SU-DHL-6 (cell line): Measurements from ENCODE around the gene LSM3.

Experiments
- H2AFZ ChIP-seq: fragments of 200-600 bp; sonication (generic); 2 replicates; pipeline ENCODE4 v1.6.1; 2014; ENCODE audit warnings: low read depth, mild to moderate bottlenecking, moderate library complexity, mixed read lengths, antibody characterized with exemption, low read length; ENCODE audit not compliant: severe bottlenecking
- H3F3A ChIP-seq: fragments of 200-600 bp; shearing (Covaris generic); 2 replicates; pipeline ENCODE4 v1.6.0; 2016; ENCODE audit warnings: antibody characterized with exemption, mild to moderate bottlenecking; ENCODE audit not compliant: insufficient read depth
- H3K27ac ChIP-seq: fragments of 200-600 bp; sonication (generic); 2 replicates; pipeline ENCODE4 v1.5.1; 2016; ENCODE audit warnings: low read depth, mild to moderate bottlenecking, low read length, moderate library complexity, mixed read lengths
- H3K27me3 ChIP-seq: fragments of 200-600 bp; sonication (generic), shearing (Covaris generic); 2 replicates; pipeline ENCODE4 v1.6.0; 2014; ENCODE audit warnings: mild to moderate bottlenecking, low read length
- H3K36me3 ChIP-seq: fragments of 200-600 bp; sonication (generic); 2 replicates; pipeline ENCODE4 v1.6.1; 2014; ENCODE audit warnings: mild to moderate bottlenecking, low read length, mixed read lengths
- H3K4me2 ChIP-seq: fragments of 300-600, 200-600 bp; shearing (Covaris generic), sonication (generic); 2 replicates; pipeline ENCODE4 v1.6.0; 2014; ENCODE audit warnings: low read length, low read depth, mild to moderate bottlenecking; ENCODE audit not compliant: poor library complexity, severe bottlenecking
- H3K4me3 ChIP-seq: fragments of 200-600 bp; sonication (generic); 2 replicates; pipeline ENCODE4 v1.5.1; 2014; ENCODE audit warnings: antibody characterized with exemption, low read length, mild to moderate bottlenecking, mixed read lengths; ENCODE audit not compliant: insufficient read depth, poor library complexity, severe bottlenecking
- H3K79me2 ChIP-seq: fragments of 200-600 bp; sonication (generic); 2 replicates; pipeline ENCODE4 v1.6.1; 2014; ENCODE audit warnings: mild to moderate bottlenecking, low read length, moderate library complexity; ENCODE audit not compliant: insufficient read depth
- H3K9ac ChIP-seq: fragments of 200-600 bp; sonication (generic); 2 replicates; pipeline ENCODE4 v1.7.0; 2014; ENCODE audit warnings: mild to moderate bottlenecking, low read length
- H3K9me2 ChIP-seq: fragments of 200-600 bp; sonication (generic); replicated peaks from 2 replicates; pipeline ENCODE4 v1.6.1; 2014; ENCODE audit warnings: low read length; ENCODE audit not compliant: insufficient read depth
- H3K9me3 ChIP-seq: fragments of 200-600 bp; sonication (generic); 2 replicates; pipeline ENCODE4 v1.6.1; 2014; ENCODE audit warnings: low read length, mixed read lengths; ENCODE audit not compliant: insufficient read depth
- H4K20me1 ChIP-seq: fragments of 200-600 bp; sonication (generic); 2 replicates; pipeline ENCODE4 v1.6.1; 2014; ENCODE audit warnings: low read depth, mild to moderate bottlenecking, antibody characterized with exemption, low read length, moderate library complexity, mixed read lengths
- CTCF ChIP-seq: fragments of 200-600 bp; sonication (generic); IDR thresholded peaks from one replicate; pipeline ENCODE4 v1.5.1; 2017; ENCODE audit warnings: antibody characterized with exemption, mild to moderate bottlenecking, low read length, moderate library complexity; ENCODE audit not compliant: insufficient read depth, poor library complexity, severe bottlenecking
- EZH2phosphoT487 ChIP-seq: fragments of 200-600 bp; sonication (generic), shearing (Covaris generic); conservative IDR thresholded peaks from 2 replicates; pipeline ENCODE4 v1.6.1; 2018; ENCODE audit warnings: mild to moderate bottlenecking, antibody characterized with exemption, low read length, moderate library complexity, mixed read lengths

LSM3 gene

GRCh38 chr3:14162178-14162577 lies 16.4 kb upstream of the LSM3 start:
- Histone ChIP-seq H3K4me2 (no peak overlapping the region), H2AFZ (no peak overlapping the region), H3F3A (no peaks in the 10 kb centered on the region), H3K9me2 (no peaks in the 10 kb centered on the region), H3K9ac (no peak overlapping the region), H3K36me3 (peaks cover 48% of the 10 kb centered on the region), H3K9me3 (0 out of 2 replicates have a peak, but pooled peaks cover 8% of the 10 kb centered on the region), H3K4me3 (no peak overlapping the region), H4K20me1 (no peaks in the 10 kb centered on the region), H3K79me2 (no peaks in the 10 kb centered on the region), H3K27me3 (no peaks in the 10 kb centered on the region), H3K27ac (no peak overlapping the region)
- no peak for TF ChIP-seq CTCF
- TF ChIP-seq EZH2phosphoT487 = no peak

GRCh38 chr3:14166877-14167603 lies 11.6 kb upstream of the LSM3 start:
- H3K27me3 ChIP-seq = no peaks in the 10 kb centered on the region
- no peaks in the 10 kb centered on the region for H3K9me2 ChIP-seq
- no peak overlapping the region for H3K4me2 ChIP-seq
- no peak overlapping the region for H3K4me3 ChIP-seq
- H3K79me2 ChIP-seq = no peaks in the 10 kb centered on the region
- H3K36me3 ChIP-seq = peaks cover 47% of the 10 kb centered on the region
- H4K20me1 ChIP-seq = no peaks in the 10 kb centered on the region
- TF ChIP-seq EZH2phosphoT487 (no peak), CTCF (no peak)
- no peaks in the 10 kb centered on the region for H3F3A ChIP-seq
- H3K9me3 ChIP-seq = 0 out of 2 replicates have a peak, but pooled peaks cover 2% of the 10 kb centered on the region
- no peak overlapping the region for H3K27ac ChIP-seq
- no peak overlapping the region for H2AFZ ChIP-seq
- H3K9ac ChIP-seq = no peak overlapping the region

- Histone ChIP-seq H3K4me3 (no peak overlapping the region), H3K36me3 (peaks cover 27% of the 10 kb centered on the region), H3K9ac (no peak overlapping the region), H3F3A (no peaks in the 10 kb centered on the region), H3K9me2 (no peaks in the 10 kb centered on the region), H3K27me3 (no peaks in the 10 kb centered on the region), H3K9me3 (no peaks in the 10 kb centered on the region), H3K4me2 (no peak overlapping the region), H3K79me2 (peaks cover 13% of the 10 kb centered on the region), H3K27ac (no peak overlapping the region), H2AFZ (no peak overlapping the region), H4K20me1 (no peaks in the 10 kb centered on the region)
- TF ChIP-seq CTCF = no peak
- TF ChIP-seq EZH2phosphoT487 = no peak
Measured at GRCh38 chr3:14169435-14169834, 9.2 kb upstream of the LSM3 start.
